Muscle of back (tissue), 11 donors: ENCODE data around the gene PRMT5. TPM values are rescaled to one million over a fixed set of nuclear protein-coding genes. Genes with fewer than 3 reads are reported as not detected.
A peak's percentile ranks its signal among the peaks of the same experiment; 100 is the strongest.
"Not testable (repeated sequence)": the region's sequence is repeated elsewhere in the genome, so short reads cannot be mapped to it uniquely, and the experiment has no call there.

Source experiments
- DNase-seq, 3 donors: peaks; one replicate each; pipeline versions ENCODE4 v3.0.0 to v3.0.0-alpha.2; 2013
- polyA plus RNA-seq, 10 donors: library from polyadenylated mRNA; unstranded; fragments of 120-200 nt; gene quantifications; one replicate each; pipeline ENCODE4 v1.2.1, GENCODE V29; 2013; ENCODE audit not compliant: insufficient read length in 10 of 10

The PRMT5 gene
- polyA plus RNA-seq, 10 donors: 50.8 to 88.7 (median 68.7) TPM

GRCh38 chr14:22945642-22946041 lies 16.5 kb upstream of the PRMT5 start:
- no peak for DNase-seq

- DNase-seq: no peak
Measured at GRCh38 chr14:22939684-22940083, 10.5 kb upstream of the PRMT5 start.

- DNase-seq: no peak
Measured at GRCh38 chr14:22935156-22935555, 6.0 kb upstream of the PRMT5 start.

- DNase-seq: no peak
Measured at GRCh38 chr14:22932146-22932545, 3.0 kb upstream of the PRMT5 start.

GRCh38 chr14:22929961-22930364 lies 787 bp upstream of the PRMT5 start:
- no peak for DNase-seq

- peak in 1 of 3 donors; percentile 30 for DNase-seq
Measured at GRCh38 chr14:22928237-22929103, 706 bp downstream of the PRMT5 start.

- DNase-seq: no peak
Measured at GRCh38 chr14:22926316-22926715, 2.9 kb downstream of the PRMT5 start.

- DNase-seq: no peak
Measured at GRCh38 chr14:22925513-22925912, 3.7 kb downstream of the PRMT5 start.

GRCh38 chr14:22923746-22924145 lies 5.4 kb downstream of the PRMT5 start:
- no peak for DNase-seq

GRCh38 chr14:22922294-22922693 lies 6.9 kb downstream of the PRMT5 start:
- DNase-seq: no peak

- DNase-seq: no peak
Measured at GRCh38 chr14:22920697-22921096, 8.5 kb downstream of the PRMT5 start.

GRCh38 chr14:22919601-22919921 lies 9.6 kb downstream of the PRMT5 start:
- no peak for DNase-seq

GRCh38 chr14:22918804-22919600 lies 10.2 kb downstream of the PRMT5 start, which contains the start of gene RBM23:
Gene RBM23 (minus strand): TSS chr14:22919149.
- DNase-seq: peak; percentile 100

GRCh38 chr14:22915886-22916521 lies 13.2 kb downstream of the PRMT5 start:
- DNase-seq: no peak

- not testable (repeated sequence) for DNase-seq
Measured at GRCh38 chr14:22914836-22915235, 14.3 kb downstream of the PRMT5 start.

- no peak for DNase-seq
Measured at GRCh38 chr14:22910916-22911315, 18.3 kb downstream of the PRMT5 start.

GRCh38 chr14:22908601-22909000 lies 20.6 kb downstream of the PRMT5 start:
- no peak for DNase-seq

- DNase-seq: no peak
Measured at GRCh38 chr14:22907429-22907828, 21.7 kb downstream of the PRMT5 start.

GRCh38 chr14:22906073-22906472 lies 23.1 kb downstream of the PRMT5 start:
- no peak for DNase-seq

- no peak for DNase-seq
Measured at GRCh38 chr14:22905627-22906026, 23.5 kb downstream of the PRMT5 start.

GRCh38 chr14:22903742-22904087 lies 25.5 kb downstream of the PRMT5 start:
- no peak for DNase-seq

- DNase-seq: no peak
Measured at GRCh38 chr14:22901799-22902198, 27.4 kb downstream of the PRMT5 start.
